WTC11 (cell line): Measurements from ENCODE around the gene FNIP2. TPM values are rescaled to one million over a fixed set of nuclear protein-coding genes. Genes with fewer than 3 reads are reported as not detected.

Source experiments
- ATAC-seq: fragments of 200-7000 bp; cut with Tn5 transposase; 2 replicates; pipeline ENCODE4 v1.10.0; 2021; ENCODE audit warnings: mild to moderate bottlenecking, moderate library complexity
- CTCF ChIA-PET: fragments of 300-600 bp; sonication (Branson Sonifier 250); formaldehyde crosslinking; loops from one replicate; lab custom pipeline; 2021; ENCODE audit warnings: antibody characterized with exemption; lab: Charles Lee
- POLR2A ChIA-PET: fragments of 350-600 bp; sonication (Branson Sonifier 250); formaldehyde crosslinking; loops from one replicate; lab custom pipeline; 2021; ENCODE audit warnings: antibody characterized with exemption; lab: Charles Lee
- DNase-seq: peaks from one replicate; pipeline ENCODE4 v3.0.0; 2021; ENCODE audit warnings: low spot score
- H3K27ac Mint-ChIP-seq: 2 replicates; pipeline ENCODE4 v1.8.0; 2021; ENCODE audit warnings: mixed read lengths
- H3K27me3 Mint-ChIP-seq: 2 replicates; pipeline ENCODE4 v1.8.0; 2021; ENCODE audit warnings: low read depth, mild to moderate bottlenecking, moderate library complexity, mixed read lengths
- H3K36me3 Mint-ChIP-seq: 2 replicates; pipeline ENCODE4 v1.8.0; 2021; ENCODE audit warnings: mixed read lengths
- H3K4me1 Mint-ChIP-seq: 2 replicates; pipeline ENCODE4 v1.8.0; 2022; ENCODE audit warnings: mixed read lengths
- H3K4me3 Mint-ChIP-seq: 2 replicates; pipeline ENCODE4 v1.8.0; 2021; ENCODE audit warnings: mild to moderate bottlenecking, moderate library complexity, mixed read lengths
- H3K9me3 Mint-ChIP-seq: 2 replicates; pipeline ENCODE4 v1.8.0; 2021; ENCODE audit warnings: mixed read lengths
- FOXJ3 ChIP-seq: sonication (generic); formaldehyde crosslinking; IDR thresholded peaks from 2 replicates; pipeline ENCODE4 v1.9.0; 2021; ENCODE audit warnings: missing genetic modification reagents, mild to moderate bottlenecking, borderline replicate concordance
- GRHL2 ChIP-seq: fragments of 250-450 bp; sonication (Bioruptor Pico); IDR thresholded peaks from 2 replicates; pipeline ENCODE4 v1.8.0; 2022; ENCODE audit warnings: mild to moderate bottlenecking, moderate library complexity; ENCODE audit not compliant: insufficient replicate concordance, severe bottlenecking
- JAZF1 ChIP-seq: fragments of 250-450 bp; sonication (Bioruptor Pico); IDR thresholded peaks from 2 replicates; pipeline ENCODE4 v1.9.0; 2021; ENCODE audit warnings: moderate library complexity, mild to moderate bottlenecking, inconsistent platforms
- JUN ChIP-seq: sonication (generic); formaldehyde crosslinking; IDR thresholded peaks from 2 replicates; pipeline ENCODE4 v1.8.0; 2023; ENCODE audit warnings: mild to moderate bottlenecking, missing genetic modification reagents
- MYBL2 ChIP-seq: sonication (generic); formaldehyde crosslinking; IDR thresholded peaks from 2 replicates; pipeline ENCODE4 v1.8.1; 2023; ENCODE audit warnings: mild to moderate bottlenecking, moderate library complexity, missing genetic modification reagents
- NFE2L1 ChIP-seq: sonication (generic); formaldehyde crosslinking; IDR thresholded peaks from 2 replicates; pipeline ENCODE4 v1.8.1; 2023; ENCODE audit warnings: missing genetic modification reagents
- NFYB ChIP-seq: sonication (generic); formaldehyde crosslinking; conservative IDR thresholded peaks from 2 replicates; pipeline ENCODE4 v1.8.0; 2022; ENCODE audit warnings: low read depth, missing genetic modification reagents
- NR1H2 ChIP-seq: sonication (generic); formaldehyde crosslinking; IDR thresholded peaks from 2 replicates; pipeline ENCODE4 v1.9.0; 2021; ENCODE audit warnings: mild to moderate bottlenecking, moderate library complexity, missing genetic modification reagents
- SMAD3 ChIP-seq: sonication (generic); formaldehyde crosslinking; IDR thresholded peaks from 2 replicates; pipeline ENCODE4 v1.8.0; 2022; ENCODE audit warnings: missing genetic modification reagents, mild to moderate bottlenecking, borderline replicate concordance
- SP1 ChIP-seq: sonication (generic); formaldehyde crosslinking; conservative IDR thresholded peaks from 2 replicates; pipeline ENCODE4 v1.8.1; 2022; ENCODE audit warnings: missing genetic modification reagents
- ZBTB21 ChIP-seq: sonication (generic); formaldehyde crosslinking; IDR thresholded peaks from 2 replicates; pipeline ENCODE4 v1.8.1; 2023; ENCODE audit warnings: mild to moderate bottlenecking, missing genetic modification reagents, borderline replicate concordance
- ZNF138 ChIP-seq: sonication (generic); formaldehyde crosslinking; conservative IDR thresholded peaks from 2 replicates; pipeline ENCODE4 v1.8.1; 2022; ENCODE audit warnings: mild to moderate bottlenecking, moderate library complexity, missing genetic modification reagents
- ZNF219 ChIP-seq: sonication (generic); formaldehyde crosslinking; IDR thresholded peaks from 2 replicates; pipeline ENCODE4 v1.8.0; 2023; ENCODE audit warnings: missing genetic modification reagents, mild to moderate bottlenecking, borderline replicate concordance
- ZNF423 ChIP-seq: fragments of 250-450 bp; sonication (Bioruptor Pico); IDR thresholded peaks from 2 replicates; pipeline ENCODE4 v2.1.2; 2022; ENCODE audit warnings: mild to moderate bottlenecking, moderate library complexity
- total RNA-seq: library from RNA; stranded (reverse); gene quantifications from 3 replicates; pipeline ENCODE4 v1.2.3, GENCODE V29; 2021
- TF ChIP-seq, protein P1 (sequence below): fragments of 250-450 bp; sonication (Bioruptor Pico); IDR thresholded peaks from 2 replicates; pipeline ENCODE4 v1.9.0; 2021; ENCODE audit warnings: mild to moderate bottlenecking
- TF ChIP-seq, protein P2 (sequence below): sonication (generic); formaldehyde crosslinking; IDR thresholded peaks from 2 replicates; pipeline ENCODE4 v1.8.1; 2023; ENCODE audit warnings: mild to moderate bottlenecking, moderate library complexity, missing genetic modification reagents
- TF ChIP-seq, protein P3 (sequence below): sonication (generic); formaldehyde crosslinking; IDR thresholded peaks from 2 replicates; pipeline ENCODE4 v1.8.0; 2023; ENCODE audit warnings: mild to moderate bottlenecking, missing genetic modification reagents
- TF ChIP-seq, protein P4 (sequence below): sonication (generic); formaldehyde crosslinking; IDR thresholded peaks from 2 replicates; pipeline ENCODE4 v1.8.1; 2023; ENCODE audit warnings: mild to moderate bottlenecking, missing genetic modification reagents
- TF ChIP-seq, protein P5 (sequence below): sonication (generic); formaldehyde crosslinking; IDR thresholded peaks from 2 replicates; pipeline ENCODE4 v1.8.0; 2022; ENCODE audit warnings: mild to moderate bottlenecking, missing genetic modification reagents
- TF ChIP-seq, protein P6 (sequence below): fragments of 250-450 bp; sonication (Bioruptor Pico); IDR thresholded peaks from 2 replicates; pipeline ENCODE4 v2.1.2; 2022; ENCODE audit warnings: mild to moderate bottlenecking, moderate library complexity
- TF ChIP-seq, protein P7 (sequence below): fragments of 250-450 bp; sonication (Bioruptor Pico); IDR thresholded peaks from 2 replicates; pipeline ENCODE4 v1.9.0; 2021; ENCODE audit warnings: moderate library complexity, mild to moderate bottlenecking, inconsistent platforms, borderline replicate concordance

Gene FNIP2
- total RNA-seq, 1 experiment from 2014 or later = 8.6 TPM

DNA sequence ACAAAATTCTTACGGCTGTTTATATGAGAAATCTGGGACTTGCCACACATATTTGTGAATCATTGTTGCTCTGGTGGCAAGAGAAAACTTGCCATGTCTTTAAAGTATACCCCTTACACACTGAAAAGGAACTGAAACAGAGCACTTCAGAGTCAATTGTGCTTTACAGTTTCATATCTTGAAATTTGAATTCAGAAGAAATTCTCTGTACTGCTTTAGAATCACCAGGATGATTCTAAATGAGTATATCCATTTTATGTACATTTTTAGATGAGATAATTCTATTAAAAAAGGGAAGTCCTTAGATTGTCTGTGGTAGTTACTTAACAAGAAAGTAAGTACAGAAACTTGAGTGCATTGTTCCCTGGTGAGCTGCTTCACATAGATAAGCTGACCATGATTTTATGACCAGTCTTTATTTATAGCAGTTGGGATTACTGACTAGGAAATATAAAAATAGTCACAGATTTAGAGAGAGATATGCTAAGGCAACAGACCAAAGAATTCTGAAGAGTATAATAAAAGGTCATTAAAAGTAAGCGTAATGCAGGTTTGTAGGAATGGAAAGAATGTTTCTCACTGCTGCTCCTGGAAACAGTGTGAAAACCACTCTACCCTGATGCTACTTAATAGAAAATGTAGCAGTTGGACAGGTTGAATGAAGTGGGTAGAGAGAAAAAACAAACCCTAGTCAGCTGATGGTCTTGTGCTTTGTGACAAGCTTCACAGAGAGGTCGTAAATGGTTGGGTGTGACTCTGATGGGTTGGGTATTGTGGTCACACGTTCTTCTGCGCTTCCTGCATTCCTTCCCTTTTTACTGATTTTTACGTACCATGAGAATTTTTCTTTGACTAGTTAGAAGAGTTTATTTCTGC lies 41.0 kb downstream of the FNIP2 start (continued):
- TF ChIP-seq, protein P1, sequence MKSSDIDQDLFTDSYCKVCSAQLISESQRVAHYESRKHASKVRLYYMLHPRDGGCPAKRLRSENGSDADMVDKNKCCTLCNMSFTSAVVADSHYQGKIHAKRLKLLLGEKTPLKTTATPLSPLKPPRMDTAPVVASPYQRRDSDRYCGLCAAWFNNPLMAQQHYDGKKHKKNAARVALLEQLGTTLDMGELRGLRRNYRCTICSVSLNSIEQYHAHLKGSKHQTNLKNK (CRISPR knock-in tag) = no peak
- TF ChIP-seq, protein P2, sequence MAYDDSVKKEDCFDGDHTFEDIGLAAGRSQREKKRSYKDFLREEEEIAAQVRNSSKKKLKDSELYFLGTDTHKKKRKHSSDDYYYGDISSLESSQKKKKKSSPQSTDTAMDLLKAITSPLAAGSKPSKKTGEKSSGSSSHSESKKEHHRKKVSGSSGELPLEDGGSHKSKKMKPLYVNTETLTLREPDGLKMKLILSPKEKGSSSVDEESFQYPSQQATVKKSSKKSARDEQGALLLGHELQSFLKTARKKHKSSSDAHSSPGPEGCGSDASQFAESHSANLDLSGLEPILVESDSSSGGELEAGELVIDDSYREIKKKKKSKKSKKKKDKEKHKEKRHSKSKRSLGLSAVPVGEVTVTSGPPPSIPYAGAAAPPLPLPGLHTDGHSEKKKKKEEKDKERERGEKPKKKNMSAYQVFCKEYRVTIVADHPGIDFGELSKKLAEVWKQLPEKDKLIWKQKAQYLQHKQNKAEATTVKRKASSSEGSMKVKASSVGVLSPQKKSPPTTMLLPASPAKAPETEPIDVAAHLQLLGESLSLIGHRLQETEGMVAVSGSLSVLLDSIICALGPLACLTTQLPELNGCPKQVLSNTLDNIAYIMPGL (CRISPR knock-in tag) = no peak
- TF ChIP-seq SP1 (CRISPR knock-in tag) (no peak), ZBTB21 (CRISPR knock-in tag) (no peak), NFE2L1 (CRISPR knock-in tag) (no peak), ZNF219 (no peak)
- TF ChIP-seq, all 79 proteins: peak for 0

DNA sequence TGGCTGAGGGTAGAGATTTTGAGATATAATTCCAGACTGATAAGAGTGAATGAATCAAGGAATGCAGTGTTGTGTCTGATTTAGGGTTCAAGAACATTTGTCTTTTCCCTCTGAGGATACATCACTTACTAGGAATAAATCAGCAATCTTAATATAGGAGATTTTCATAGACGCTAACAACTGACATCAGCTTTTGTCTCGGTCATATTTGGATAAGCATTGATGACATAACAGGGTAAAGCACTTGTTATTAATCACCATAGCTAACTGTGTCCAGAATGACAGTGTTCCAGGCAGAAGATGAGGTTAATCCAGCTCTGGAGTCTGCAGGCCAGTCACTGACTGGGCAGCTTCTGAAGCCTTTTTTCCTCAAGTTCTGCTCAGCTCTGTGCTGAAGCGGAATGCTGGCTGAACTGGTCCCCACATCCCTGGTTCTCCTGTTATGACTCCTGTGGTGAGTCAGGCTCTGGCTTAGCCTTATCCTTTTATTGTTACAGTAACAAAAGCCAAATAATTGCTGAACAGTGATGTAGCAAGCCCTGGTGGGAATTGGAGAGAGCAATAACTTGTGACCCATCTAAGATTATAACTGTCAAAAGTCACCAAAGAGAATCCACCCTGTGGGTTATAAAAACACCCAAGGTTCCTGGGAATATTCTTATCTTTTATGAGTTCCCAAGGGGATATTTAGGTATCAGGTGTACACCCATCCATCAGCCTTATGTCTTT lies 41.8 kb downstream of the FNIP2 start:
- Mint-ChIP-seq H3K4me3 (no peak overlapping the region), H3K4me1 (peaks cover 24% of the 10 kb centered on the region)
- POLR2A ChIA-PET = no interaction called here

DNA sequence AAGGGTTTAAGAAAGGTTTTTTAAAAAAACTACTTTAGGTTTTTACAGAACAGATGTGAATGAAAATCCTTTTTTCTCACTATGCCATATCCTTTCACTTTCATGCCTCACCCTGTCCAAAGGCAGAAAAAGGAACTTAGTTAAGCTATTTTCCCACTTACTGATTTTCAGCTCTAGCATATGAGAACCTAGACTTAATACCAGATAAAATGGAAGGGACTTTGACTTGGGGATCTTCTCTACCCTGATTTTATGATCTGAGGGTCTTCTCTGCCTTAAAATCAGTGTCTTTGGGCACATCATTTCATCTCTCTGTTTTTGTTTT lies 42.4 kb downstream of the FNIP2 start:
- no peak for ATAC-seq
- Mint-ChIP-seq H3K27ac (no peak overlapping the region), H3K4me3 (no peak overlapping the region), H3K9me3 (no peaks in the 10 kb centered on the region), H3K36me3 (no peaks in the 10 kb centered on the region), H3K27me3 (no peaks in the 10 kb centered on the region), H3K4me1 (peaks cover 19% of the 10 kb centered on the region)
- ChIA-PET CTCF (interaction anchor here (0.6 kb wide), 1 partner anchor 586 kb away, joined by 4 read pairs; no protein-coding TSS in a partner anchor), POLR2A (no interaction called here)
- no peak for DNase-seq
- TF ChIP-seq JAZF1 (CRISPR knock-in tag) (no peak), MYBL2 (CRISPR knock-in tag) (no peak), ZNF138 (CRISPR knock-in tag) (no peak), SMAD3 (no peak), JUN (no peak), NFYB (no peak), GRHL2 (CRISPR knock-in tag) (no peak), ZNF423 (CRISPR knock-in tag) (no peak)
- TF ChIP-seq, protein P3, sequence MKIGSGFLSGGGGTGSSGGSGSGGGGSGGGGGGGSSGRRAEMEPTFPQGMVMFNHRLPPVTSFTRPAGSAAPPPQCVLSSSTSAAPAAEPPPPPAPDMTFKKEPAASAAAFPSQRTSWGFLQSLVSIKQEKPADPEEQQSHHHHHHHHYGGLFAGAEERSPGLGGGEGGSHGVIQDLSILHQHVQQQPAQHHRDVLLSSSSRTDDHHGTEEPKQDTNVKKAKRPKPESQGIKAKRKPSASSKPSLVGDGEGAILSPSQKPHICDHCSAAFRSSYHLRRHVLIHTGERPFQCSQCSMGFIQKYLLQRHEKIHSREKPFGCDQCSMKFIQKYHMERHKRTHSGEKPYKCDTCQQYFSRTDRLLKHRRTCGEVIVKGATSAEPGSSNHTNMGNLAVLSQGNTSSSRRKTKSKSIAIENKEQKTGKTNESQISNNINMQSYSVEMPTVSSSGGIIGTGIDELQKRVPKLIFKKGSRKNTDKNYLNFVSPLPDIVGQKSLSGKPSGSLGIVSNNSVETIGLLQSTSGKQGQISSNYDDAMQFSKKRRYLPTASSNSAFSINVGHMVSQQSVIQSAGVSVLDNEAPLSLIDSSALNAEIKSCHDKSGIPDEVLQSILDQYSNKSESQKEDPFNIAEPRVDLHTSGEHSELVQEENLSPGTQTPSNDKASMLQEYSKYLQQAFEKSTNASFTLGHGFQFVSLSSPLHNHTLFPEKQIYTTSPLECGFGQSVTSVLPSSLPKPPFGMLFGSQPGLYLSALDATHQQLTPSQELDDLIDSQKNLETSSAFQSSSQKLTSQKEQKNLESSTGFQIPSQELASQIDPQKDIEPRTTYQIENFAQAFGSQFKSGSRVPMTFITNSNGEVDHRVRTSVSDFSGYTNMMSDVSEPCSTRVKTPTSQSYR (CRISPR knock-in tag) = no peak
- TF ChIP-seq, protein P4, sequence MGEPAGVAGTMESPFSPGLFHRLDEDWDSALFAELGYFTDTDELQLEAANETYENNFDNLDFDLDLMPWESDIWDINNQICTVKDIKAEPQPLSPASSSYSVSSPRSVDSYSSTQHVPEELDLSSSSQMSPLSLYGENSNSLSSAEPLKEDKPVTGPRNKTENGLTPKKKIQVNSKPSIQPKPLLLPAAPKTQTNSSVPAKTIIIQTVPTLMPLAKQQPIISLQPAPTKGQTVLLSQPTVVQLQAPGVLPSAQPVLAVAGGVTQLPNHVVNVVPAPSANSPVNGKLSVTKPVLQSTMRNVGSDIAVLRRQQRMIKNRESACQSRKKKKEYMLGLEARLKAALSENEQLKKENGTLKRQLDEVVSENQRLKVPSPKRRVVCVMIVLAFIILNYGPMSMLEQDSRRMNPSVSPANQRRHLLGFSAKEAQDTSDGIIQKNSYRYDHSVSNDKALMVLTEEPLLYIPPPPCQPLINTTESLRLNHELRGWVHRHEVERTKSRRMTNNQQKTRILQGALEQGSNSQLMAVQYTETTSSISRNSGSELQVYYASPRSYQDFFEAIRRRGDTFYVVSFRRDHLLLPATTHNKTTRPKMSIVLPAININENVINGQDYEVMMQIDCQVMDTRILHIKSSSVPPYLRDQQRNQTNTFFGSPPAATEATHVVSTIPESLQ = no peak
- TF ChIP-seq, protein P5, sequence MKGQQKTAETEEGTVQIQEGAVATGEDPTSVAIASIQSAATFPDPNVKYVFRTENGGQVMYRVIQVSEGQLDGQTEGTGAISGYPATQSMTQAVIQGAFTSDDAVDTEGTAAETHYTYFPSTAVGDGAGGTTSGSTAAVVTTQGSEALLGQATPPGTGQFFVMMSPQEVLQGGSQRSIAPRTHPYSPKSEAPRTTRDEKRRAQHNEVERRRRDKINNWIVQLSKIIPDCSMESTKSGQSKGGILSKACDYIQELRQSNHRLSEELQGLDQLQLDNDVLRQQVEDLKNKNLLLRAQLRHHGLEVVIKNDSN = no peak
- TF ChIP-seq, protein P6, sequence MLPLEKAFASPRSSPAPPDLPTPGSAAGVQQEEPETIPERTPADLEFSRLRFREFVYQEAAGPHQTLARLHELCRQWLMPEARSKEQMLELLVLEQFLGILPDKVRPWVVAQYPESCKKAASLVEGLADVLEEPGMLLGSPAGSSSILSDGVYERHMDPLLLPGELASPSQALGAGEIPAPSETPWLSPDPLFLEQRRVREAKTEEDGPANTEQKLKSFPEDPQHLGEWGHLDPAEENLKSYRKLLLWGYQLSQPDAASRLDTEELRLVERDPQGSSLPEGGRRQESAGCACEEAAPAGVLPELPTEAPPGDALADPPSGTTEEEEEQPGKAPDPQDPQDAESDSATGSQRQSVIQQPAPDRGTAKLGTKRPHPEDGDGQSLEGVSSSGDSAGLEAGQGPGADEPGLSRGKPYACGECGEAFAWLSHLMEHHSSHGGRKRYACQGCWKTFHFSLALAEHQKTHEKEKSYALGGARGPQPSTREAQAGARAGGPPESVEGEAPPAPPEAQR (CRISPR knock-in tag) = no peak

More for the DNA sequence above, 41.8 kb downstream of the FNIP2 start:
- no peaks in the 10 kb centered on the region for H3K27me3 Mint-ChIP-seq
- no peaks in the 10 kb centered on the region for H3K36me3 Mint-ChIP-seq
- no peak for TF ChIP-seq NR1H2 (CRISPR knock-in tag)
- no peak for TF ChIP-seq ZNF423 (CRISPR knock-in tag)
- no peak for TF ChIP-seq FOXJ3
- TF ChIP-seq, protein P7, sequence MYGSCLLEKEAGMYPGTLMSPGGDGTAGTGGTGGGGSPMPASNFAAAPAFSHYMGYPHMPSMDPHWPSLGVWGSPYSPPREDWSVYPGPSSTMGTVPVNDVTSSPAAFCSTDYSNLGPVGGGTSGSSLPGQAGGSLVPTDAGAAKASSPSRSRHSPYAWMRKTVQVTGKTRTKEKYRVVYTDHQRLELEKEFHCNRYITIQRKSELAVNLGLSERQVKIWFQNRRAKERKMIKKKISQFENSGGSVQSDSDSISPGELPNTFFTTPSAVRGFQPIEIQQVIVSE = no peak
- H3K27ac Mint-ChIP-seq = 0 out of 2 replicates have a peak overlapping the region, but pooled peaks have one; percentile 12
- CTCF ChIA-PET = no interaction called here
- no peak for DNase-seq
- no peaks in the 10 kb centered on the region for H3K9me3 Mint-ChIP-seq
- ATAC-seq = no peak
